Measurements from ENCODE around the gene ECSCR.
"Not testable (repeated sequence)": the region's sequence is repeated elsewhere in the genome, so short reads cannot be mapped to it uniquely, and the experiment has no call there.

Gene ECSCR

GRCh38 chr5:139445325-139446170, 17.0 kb downstream of the ECSCR start:
- no peak for DNase-seq (ENCODE audit: low read depth in 2 of 2)

- no peak for DNase-seq (ENCODE audit: low read depth in 2 of 2)
Measured at GRCh38 chr5:139443831-139444453, 18.6 kb downstream of the ECSCR start.

GRCh38 chr5:139440416-139440815, 22.1 kb downstream of the ECSCR start:
- DNase-seq (ENCODE audit: low read depth in 2 of 2) = not testable (repeated sequence)

GRCh38 chr5:139439013-139439903, 23.3 kb downstream of the ECSCR start, which contains the start of gene DNAJC18:
Gene DNAJC18 (minus strand): TSS chr5:139439525. CDS start chr5:139439445, 80 bp downstream.
- peak; percentile 81 to 90 for DNase-seq (ENCODE audit: low read depth in 2 of 2)

- no peak for DNase-seq (ENCODE audit: low read depth in 2 of 2)
Measured at GRCh38 chr5:139438707-139439012, 23.9 kb downstream of the ECSCR start.

GRCh38 chr5:139435676-139436075, 26.9 kb downstream of the ECSCR start:
- DNase-seq (ENCODE audit: low read depth in 2 of 2) = no peak

GRCh38 chr5:139431706-139432105, 30.8 kb downstream of the ECSCR start:
- no peak for DNase-seq (ENCODE audit: low read depth in 2 of 2)

GRCh38 chr5:139430015-139430414, 32.5 kb downstream of the ECSCR start:
- no peak for DNase-seq (ENCODE audit: low read depth in 2 of 2)

- DNase-seq (ENCODE audit: low read depth in 2 of 2) = no peak
Measured at GRCh38 chr5:139426203-139426885, 36.2 kb downstream of the ECSCR start.

- no peak for DNase-seq (ENCODE audit: low read depth in 2 of 2)
Measured at GRCh38 chr5:139425497-139425896, 37.0 kb downstream of the ECSCR start.

- no peak for DNase-seq (ENCODE audit: low read depth in 2 of 2)
Measured at GRCh38 chr5:139422307-139422893, 40.1 kb downstream of the ECSCR start.

GRCh38 chr5:139419226-139420192, 43.0 kb downstream of the ECSCR start:
- DNase-seq (ENCODE audit: low read depth in 2 of 2) = no peak

- DNase-seq (ENCODE audit: low read depth in 2 of 2) = no peak
Measured at GRCh38 chr5:139418793-139419192, 43.8 kb downstream of the ECSCR start.

GRCh38 chr5:139417214-139417613, 45.3 kb downstream of the ECSCR start:
- no peak for DNase-seq (ENCODE audit: low read depth in 2 of 2)

GRCh38 chr5:139416651-139417050, 45.9 kb downstream of the ECSCR start:
- no peak for DNase-seq (ENCODE audit: low read depth in 2 of 2)

- DNase-seq (ENCODE audit: low read depth in 2 of 2) = no peak
Measured at GRCh38 chr5:139415869-139416268, 46.7 kb downstream of the ECSCR start.

- peak in 1 of 2 donors; percentile 38 for DNase-seq (ENCODE audit: low read depth in 2 of 2)
Measured at GRCh38 chr5:139415221-139415861, 47.2 kb downstream of the ECSCR start.

- DNase-seq (ENCODE audit: low read depth in 2 of 2) = no peak
Measured at GRCh38 chr5:139414581-139415130, 47.9 kb downstream of the ECSCR start.

- DNase-seq (ENCODE audit: low read depth in 2 of 2) = no peak
Measured at GRCh38 chr5:139413963-139414362, 48.6 kb downstream of the ECSCR start.

Data from stimulated activated CD8-positive, alpha-beta memory T cell treated with anti-CD3 and anti-CD28 coated beads, Interleukin-2, amount 100 ng/mL, for 48 hours (primary cell).